BE2C (cell line): ENCODE results near the gene PRLR.

Experiments used
- DNase-seq: peaks from one replicate; pipeline ENCODE4 v3.0.0-alpha.2; 2020
- H3K27me3 ChIP-seq: fragments of 250-450 bp; sonication (Bioruptor Pico); 2 replicates; pipeline ENCODE4 v1.5.1; 2020; ENCODE audit warnings: mild to moderate bottlenecking
- H3K36me3 ChIP-seq: fragments of 250-450 bp; sonication (Bioruptor Pico); 2 replicates; pipeline ENCODE4 v1.5.1; 2020; ENCODE audit warnings: mild to moderate bottlenecking
- H3K4me1 ChIP-seq: fragments of 250-450 bp; sonication (Bioruptor Pico); 2 replicates; pipeline ENCODE4 v1.5.1; 2020
- H3K4me3 ChIP-seq: 2 replicates; pipeline ENCODE4 v1.5.1; 2011; ENCODE audit warnings: low read depth, low read length
- H3K9me3 ChIP-seq: fragments of 250-450 bp; sonication (Bioruptor Pico); 2 replicates; pipeline ENCODE4 v1.5.1; 2020
- TF ChIP-seq, protein P1 (sequence below): IDR thresholded peaks from 2 replicates; pipeline ENCODE4 v1.5.1; 2012; ENCODE audit warnings: mild to moderate bottlenecking, low read depth, low read length

Gene PRLR

GRCh38 chr5:35092703-35093102 lies 137.6 kb downstream of the PRLR start:
- TF ChIP-seq, protein P1, sequence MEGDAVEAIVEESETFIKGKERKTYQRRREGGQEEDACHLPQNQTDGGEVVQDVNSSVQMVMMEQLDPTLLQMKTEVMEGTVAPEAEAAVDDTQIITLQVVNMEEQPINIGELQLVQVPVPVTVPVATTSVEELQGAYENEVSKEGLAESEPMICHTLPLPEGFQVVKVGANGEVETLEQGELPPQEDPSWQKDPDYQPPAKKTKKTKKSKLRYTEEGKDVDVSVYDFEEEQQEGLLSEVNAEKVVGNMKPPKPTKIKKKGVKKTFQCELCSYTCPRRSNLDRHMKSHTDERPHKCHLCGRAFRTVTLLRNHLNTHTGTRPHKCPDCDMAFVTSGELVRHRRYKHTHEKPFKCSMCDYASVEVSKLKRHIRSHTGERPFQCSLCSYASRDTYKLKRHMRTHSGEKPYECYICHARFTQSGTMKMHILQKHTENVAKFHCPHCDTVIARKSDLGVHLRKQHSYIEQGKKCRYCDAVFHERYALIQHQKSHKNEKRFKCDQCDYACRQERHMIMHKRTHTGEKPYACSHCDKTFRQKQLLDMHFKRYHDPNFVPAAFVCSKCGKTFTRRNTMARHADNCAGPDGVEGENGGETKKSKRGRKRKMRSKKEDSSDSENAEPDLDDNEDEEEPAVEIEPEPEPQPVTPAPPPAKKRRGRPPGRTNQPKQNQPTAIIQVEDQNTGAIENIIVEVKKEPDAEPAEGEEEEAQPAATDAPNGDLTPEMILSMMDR = no peak
- H3K4me3 ChIP-seq = no peak overlapping the region
- no peaks in the 10 kb centered on the region for H3K9me3 ChIP-seq
- H3K36me3 ChIP-seq = no peaks in the 10 kb centered on the region
- no peak for DNase-seq
- H3K27me3 ChIP-seq = no peaks in the 10 kb centered on the region
- no peaks in the 10 kb centered on the region for H3K4me1 ChIP-seq

- DNase-seq = no peak
- Histone ChIP-seq H3K27me3 (no peaks in the 10 kb centered on the region), H3K4me3 (no peak overlapping the region), H3K4me1 (no peaks in the 10 kb centered on the region), H3K36me3 (no peaks in the 10 kb centered on the region), H3K9me3 (no peaks in the 10 kb centered on the region)
- TF ChIP-seq, protein P1 = no peak
Measured at GRCh38 chr5:35091704-35092103, 138.6 kb downstream of the PRLR start.

DNA sequence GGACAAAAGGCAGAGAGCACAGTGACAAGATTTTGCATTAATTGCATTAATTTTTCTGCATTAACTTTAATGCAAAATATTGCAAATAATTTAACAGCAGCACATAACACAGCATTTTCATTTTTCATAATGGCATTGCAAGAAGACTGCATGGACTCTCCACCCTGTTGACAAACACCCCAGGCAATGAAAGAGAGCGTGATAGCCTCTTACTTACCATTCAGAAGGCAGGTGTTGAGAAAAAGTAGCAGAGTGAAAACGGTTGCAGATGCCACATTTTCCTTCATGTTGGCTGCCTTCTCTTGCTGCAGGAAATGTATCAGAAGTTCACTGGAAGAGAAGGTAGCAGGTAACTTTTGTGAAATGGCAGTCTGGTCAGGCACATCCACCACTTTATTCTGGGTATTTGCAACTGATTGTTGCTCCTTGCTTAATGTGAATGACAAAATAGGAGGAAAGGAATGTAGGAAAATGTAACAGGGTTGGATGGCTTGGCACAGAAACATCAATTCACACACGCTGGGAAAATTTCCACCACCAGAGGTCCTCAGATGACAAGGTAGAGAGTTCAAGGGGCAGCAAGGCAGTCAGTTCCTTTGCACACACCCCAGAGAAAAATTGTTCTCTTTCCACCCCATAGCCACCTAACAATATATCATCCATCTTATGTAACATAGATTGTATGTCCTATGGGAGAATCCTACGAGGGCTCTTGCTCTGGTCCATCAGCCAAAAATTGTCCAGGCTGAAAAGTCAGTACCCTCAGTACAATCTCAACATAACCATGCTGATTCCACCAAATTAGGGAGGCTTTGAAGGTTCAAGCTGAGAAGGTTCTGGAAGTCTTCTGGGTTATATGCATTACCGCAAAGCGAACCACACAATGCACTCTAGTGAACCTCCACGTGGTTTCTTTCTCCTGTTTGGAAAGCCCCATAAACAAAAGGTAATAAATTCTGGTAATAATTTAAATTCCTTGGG lies 140.7 kb downstream of the PRLR start:
- H3K9me3 ChIP-seq = no peaks in the 10 kb centered on the region
- H3K27me3 ChIP-seq = no peaks in the 10 kb centered on the region
- no peak overlapping the region for H3K4me3 ChIP-seq
- peak; percentile 50 for DNase-seq
- H3K36me3 ChIP-seq = no peaks in the 10 kb centered on the region
- TF ChIP-seq, protein P1 = peak; percentile 75
- H3K4me1 ChIP-seq = no peaks in the 10 kb centered on the region

GRCh38 chr5:35087991-35088390 lies 142.3 kb downstream of the PRLR start:
- Histone ChIP-seq H3K27me3 (no peaks in the 10 kb centered on the region), H3K9me3 (no peaks in the 10 kb centered on the region), H3K4me1 (no peaks in the 10 kb centered on the region), H3K4me3 (no peak overlapping the region), H3K36me3 (no peaks in the 10 kb centered on the region)
- no peak for DNase-seq
- TF ChIP-seq, protein P1 = no peak

DNA sequence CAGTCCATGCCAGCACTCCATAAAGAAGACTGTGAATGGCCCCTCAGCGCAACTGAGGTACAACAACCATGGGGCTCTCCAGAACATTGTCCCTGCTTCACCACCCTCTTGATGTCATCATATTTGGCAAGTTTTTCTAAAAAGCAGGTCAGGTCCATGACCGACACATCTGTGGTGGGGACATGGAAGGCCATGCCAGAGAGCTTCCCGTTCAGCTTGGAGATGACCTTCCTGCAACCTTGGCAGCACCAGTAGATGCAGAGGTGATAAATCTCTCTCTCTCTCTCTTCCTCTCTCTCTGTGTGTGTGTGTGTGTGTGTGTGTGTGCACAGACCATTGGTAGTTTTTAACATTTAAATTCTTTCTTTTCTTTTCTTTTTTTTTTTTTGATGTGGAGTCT lies 147.1 kb downstream of the PRLR start:
- TF ChIP-seq, protein P1 = no peak
- Histone ChIP-seq H3K27me3 (no peaks in the 10 kb centered on the region), H3K4me3 (no peak overlapping the region), H3K36me3 (no peaks in the 10 kb centered on the region), H3K4me1 (no peaks in the 10 kb centered on the region), H3K9me3 (no peaks in the 10 kb centered on the region)
- DNase-seq = no peak

GRCh38 chr5:35082530-35082929 lies 147.8 kb downstream of the PRLR start:
- DNase-seq = no peak
- Histone ChIP-seq H3K27me3 (no peaks in the 10 kb centered on the region), H3K4me1 (no peaks in the 10 kb centered on the region), H3K4me3 (no peak overlapping the region), H3K9me3 (no peaks in the 10 kb centered on the region), H3K36me3 (no peaks in the 10 kb centered on the region)
- TF ChIP-seq, protein P1 = no peak
